Retinal pigment epithelial cell (primary cell): Measurements from ENCODE around the gene S1PR1.
A peak's percentile ranks its signal among the peaks of the same experiment; 100 is the strongest.
"Not testable (repeated sequence)": the region's sequence is repeated elsewhere in the genome, so short reads cannot be mapped to it uniquely, and the experiment has no call there.

Experiments used
- DNase-seq: peaks from one replicate; pipeline ENCODE4 v3.0.0-alpha.2; 2010; ENCODE audit warnings: low read depth
- H3K4me3 ChIP-seq: 2 replicates; pipeline ENCODE4 v1.5.1; 2011; ENCODE audit warnings: mild to moderate bottlenecking, low read length, control low read depth, moderate library complexity
- CTCF ChIP-seq: conservative IDR thresholded peaks from 2 replicates; pipeline ENCODE4 v1.5.1; 2011; ENCODE audit warnings: low read depth, low read length, control low read depth, inconsistent platforms

The S1PR1 gene

GRCh38 chr1:101236516-101237228 lies at the start of gene S1PR1:
TSS of gene S1PR1 (plus strand) at chr1:101237019. CDS start at chr1:101238985, 1,966 bp downstream.
- TF ChIP-seq CTCF = no peak
- no peak for DNase-seq
- peak within 1 kb of the TSS; percentile 86 for H3K4me3 ChIP-seq

- no peak for TF ChIP-seq CTCF
- DNase-seq = no peak
- H3K4me3 ChIP-seq = no peak overlapping the region
Measured at GRCh38 chr1:101187297-101187696, 49.5 kb upstream of the S1PR1 start.

GRCh38 chr1:101188331-101188730 lies 48.5 kb upstream of the S1PR1 start:
- no peak overlapping the region for H3K4me3 ChIP-seq
- TF ChIP-seq CTCF = no peak
- DNase-seq = no peak

GRCh38 chr1:101188968-101189367 lies 47.9 kb upstream of the S1PR1 start:
- H3K4me3 ChIP-seq = not testable (repeated sequence)

GRCh38 chr1:101190441-101190840 lies 46.4 kb upstream of the S1PR1 start:
- no peak overlapping the region for H3K4me3 ChIP-seq
- no peak for TF ChIP-seq CTCF
- DNase-seq = no peak

More at GRCh38 chr1:101188968-101189367, 47.9 kb upstream of the S1PR1 start:
- not testable (repeated sequence) for DNase-seq

GRCh38 chr1:101191049-101191448 lies 45.8 kb upstream of the S1PR1 start:
- H3K4me3 ChIP-seq = no peak overlapping the region
- no peak for DNase-seq
- TF ChIP-seq CTCF = no peak

- H3K4me3 ChIP-seq = no peak overlapping the region
- no peak for TF ChIP-seq CTCF
- DNase-seq = no peak
Measured at GRCh38 chr1:101193733-101194169, 43.1 kb upstream of the S1PR1 start.
